Measurements from ENCODE around the gene NOC4L.

DNA sequence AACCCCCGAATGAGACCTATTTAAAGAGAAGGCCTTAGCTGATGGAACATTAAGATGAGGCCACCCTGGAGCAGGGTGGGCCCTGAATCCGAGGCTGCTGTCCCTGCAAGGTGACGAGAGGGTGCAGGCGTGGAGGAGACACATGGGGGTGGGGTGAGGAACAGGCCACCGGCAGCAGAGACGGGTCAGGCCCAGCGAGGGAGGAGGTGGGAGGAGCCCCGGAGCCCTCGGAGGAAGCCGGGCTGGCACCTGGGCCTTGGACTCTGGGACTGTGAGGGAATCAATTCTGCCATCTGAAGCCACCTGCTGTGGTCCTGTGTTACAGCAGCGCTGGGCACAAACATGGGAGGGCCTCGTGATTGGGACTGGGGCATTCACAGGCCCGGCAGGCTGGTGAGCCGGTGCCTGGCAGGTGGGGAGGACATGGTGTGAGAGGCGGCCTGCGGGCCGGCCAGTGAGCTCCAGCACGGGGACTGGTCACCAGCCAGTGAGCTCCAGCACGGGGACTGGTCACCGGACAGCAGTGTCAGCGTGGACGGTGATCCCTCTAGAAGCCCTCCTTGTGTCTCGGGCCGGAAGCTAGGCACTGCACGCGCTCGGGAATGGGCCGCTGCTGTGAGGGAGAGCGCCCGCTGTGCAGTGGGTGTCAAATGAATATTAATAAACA is 46.7 kb downstream of the NOC4L start:
- TF ChIP-seq, protein P1, sequence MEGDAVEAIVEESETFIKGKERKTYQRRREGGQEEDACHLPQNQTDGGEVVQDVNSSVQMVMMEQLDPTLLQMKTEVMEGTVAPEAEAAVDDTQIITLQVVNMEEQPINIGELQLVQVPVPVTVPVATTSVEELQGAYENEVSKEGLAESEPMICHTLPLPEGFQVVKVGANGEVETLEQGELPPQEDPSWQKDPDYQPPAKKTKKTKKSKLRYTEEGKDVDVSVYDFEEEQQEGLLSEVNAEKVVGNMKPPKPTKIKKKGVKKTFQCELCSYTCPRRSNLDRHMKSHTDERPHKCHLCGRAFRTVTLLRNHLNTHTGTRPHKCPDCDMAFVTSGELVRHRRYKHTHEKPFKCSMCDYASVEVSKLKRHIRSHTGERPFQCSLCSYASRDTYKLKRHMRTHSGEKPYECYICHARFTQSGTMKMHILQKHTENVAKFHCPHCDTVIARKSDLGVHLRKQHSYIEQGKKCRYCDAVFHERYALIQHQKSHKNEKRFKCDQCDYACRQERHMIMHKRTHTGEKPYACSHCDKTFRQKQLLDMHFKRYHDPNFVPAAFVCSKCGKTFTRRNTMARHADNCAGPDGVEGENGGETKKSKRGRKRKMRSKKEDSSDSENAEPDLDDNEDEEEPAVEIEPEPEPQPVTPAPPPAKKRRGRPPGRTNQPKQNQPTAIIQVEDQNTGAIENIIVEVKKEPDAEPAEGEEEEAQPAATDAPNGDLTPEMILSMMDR (conservative IDR thresholded peaks at IDR 0.05; ENCODE audit: low read depth in 2 of 2) = no peak
- no peak for TF ChIP-seq POLR2AphosphoS5 (IDR thresholded peaks at IDR 0.05; ENCODE audit: low read depth)
- TF ChIP-seq REST (IDR thresholded peaks at IDR 0.05; ENCODE audit: unreplicated experiment) = no peak
- TF ChIP-seq EZH2phosphoT487 (IDR thresholded peaks at IDR 0.05; ENCODE audit: unreplicated experiment) = no peak
- no peak for TF ChIP-seq JUNB (IDR thresholded peaks at IDR 0.05; ENCODE audit: unreplicated experiment)
- no peak for TF ChIP-seq EZH2 (IDR thresholded peaks at IDR 0.05; ENCODE audit: low read depth, unreplicated experiment)
- TF ChIP-seq CREB1 (CRISPR knock-in tag; IDR thresholded peaks at IDR 0.05; ENCODE audit: low read depth) = no peak
- TF ChIP-seq ZNF331 (CRISPR knock-in tag; IDR thresholded peaks at IDR 0.05; ENCODE audit: low read depth) = no peak
- TF ChIP-seq ZNF114 (CRISPR knock-in tag; IDR thresholded peaks at IDR 0.05) = no peak
- no peak for TF ChIP-seq STAT1 (IDR thresholded peaks at IDR 0.05; ENCODE audit: unreplicated experiment)

Measured in GM23338 (cell line).